Activated naive CD8-positive, alpha-beta T cell treated with anti-CD3 and anti-CD28 coated beads for 36 hours (primary cell): ENCODE results near the gene RCOR3. TPM values are rescaled to one million over a fixed set of nuclear protein-coding genes. Genes with fewer than 3 reads are reported as not detected.
"Not testable (repeated sequence)": the region's sequence is repeated elsewhere in the genome, so short reads cannot be mapped to it uniquely, and the experiment has no call there.

Source experiments
- DNase-seq: peaks from one replicate; pipeline ENCODE4 v3.0.0; 2021
- H3K27ac Mint-ChIP-seq: one replicate; pipeline ENCODE4 v1.8.0; 2022; ENCODE audit warnings: mild to moderate bottlenecking, moderate library complexity, mixed read lengths
- H3K27me3 Mint-ChIP-seq: one replicate; pipeline ENCODE4 v1.8.0; 2022; ENCODE audit warnings: mild to moderate bottlenecking, mixed read lengths
- H3K36me3 Mint-ChIP-seq: one replicate; pipeline ENCODE4 v1.8.0; 2021; ENCODE audit warnings: mild to moderate bottlenecking, mixed read lengths
- H3K4me1 Mint-ChIP-seq: one replicate; pipeline ENCODE4 v1.8.0; 2021; ENCODE audit warnings: mixed read lengths
- H3K4me3 Mint-ChIP-seq: one replicate; pipeline ENCODE4 v1.8.0; 2022; ENCODE audit warnings: mild to moderate bottlenecking, moderate library complexity, mixed read lengths
- H3K9me3 Mint-ChIP-seq: one replicate; pipeline ENCODE4 v1.8.0; 2022; ENCODE audit warnings: mixed read lengths
- total RNA-seq, 2 experiments: library from RNA; stranded (reverse); gene quantifications; one replicate each; pipeline ENCODE4 v1.2.3, GENCODE V29; 2021

The RCOR3 gene
- total RNA-seq, 2 experiments from 2014 or later: 31.8 to 33.7 TPM

DNA sequence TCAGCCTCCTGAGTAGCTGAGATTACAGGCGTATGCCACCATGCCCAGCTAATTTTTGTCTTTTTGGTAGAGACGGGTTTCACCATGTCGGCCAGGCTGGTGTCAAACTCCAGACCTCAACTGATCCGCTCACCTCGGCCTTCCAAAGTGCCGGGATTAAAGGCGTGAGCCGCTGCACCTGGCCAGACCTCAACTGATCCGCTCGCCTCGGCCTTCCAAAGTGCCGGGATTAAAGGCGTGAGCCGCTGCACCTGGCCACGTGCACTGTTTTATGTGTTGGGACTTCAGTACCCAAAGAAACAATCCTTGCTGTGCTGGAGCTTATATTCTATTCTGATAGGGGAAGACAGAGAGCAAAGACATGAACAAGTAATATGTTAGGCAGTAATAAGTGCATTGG lies 77.6 kb downstream of the RCOR3 start:
- Mint-ChIP-seq H3K4me1 (peaks cover 88% of the 10 kb centered on the region), H3K4me3 (no peak overlapping the region), H3K27ac (peak overlapping the region; percentile 89), H3K36me3 (peaks cover 22% of the 10 kb centered on the region), H3K27me3 (no peaks in the 10 kb centered on the region), H3K9me3 (no peaks in the 10 kb centered on the region)
- no peak for DNase-seq

DNA sequence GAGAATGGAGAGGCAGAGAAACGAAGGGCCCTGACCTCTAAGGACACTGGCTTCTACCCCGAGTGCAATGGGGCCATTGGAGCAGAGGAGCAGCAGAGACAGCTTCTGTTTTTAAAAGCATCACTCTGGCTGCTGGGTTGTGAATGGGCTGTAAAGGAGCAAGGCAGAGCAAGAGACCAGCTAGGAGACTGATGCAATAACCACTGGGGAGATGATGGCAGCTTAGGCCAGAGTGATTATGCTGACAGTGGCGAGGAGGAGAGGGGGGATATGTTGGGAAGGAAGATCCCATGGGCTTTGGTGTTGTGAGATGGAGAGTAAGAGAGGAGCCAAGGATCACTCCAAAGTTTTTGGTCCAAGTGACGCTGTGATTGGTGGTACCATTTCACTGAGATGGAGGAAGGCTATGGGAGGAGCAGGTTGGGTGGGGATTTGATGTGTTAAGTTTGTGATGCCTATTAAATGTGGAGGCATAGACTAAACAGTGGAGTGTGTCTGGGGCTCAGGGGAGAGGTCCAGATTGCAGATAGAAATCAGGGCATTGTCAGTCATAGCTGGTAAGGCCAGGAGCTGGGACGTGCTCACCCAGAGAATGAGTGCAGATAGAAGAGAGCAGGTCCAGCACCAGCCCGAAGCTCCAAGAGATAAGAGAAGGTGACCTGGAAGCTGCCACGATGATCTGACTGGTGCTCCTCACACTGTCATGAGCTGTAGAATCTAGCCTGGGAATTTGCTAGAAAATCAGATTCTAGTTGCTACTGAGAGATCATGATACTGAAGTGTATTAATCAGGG lies 78.5 kb downstream of the RCOR3 start:
- no peaks in the 10 kb centered on the region for H3K27me3 Mint-ChIP-seq
- H3K27ac Mint-ChIP-seq: peak overlapping the region; percentile 89
- no peak overlapping the region for H3K4me3 Mint-ChIP-seq
- H3K36me3 Mint-ChIP-seq: peaks cover 24% of the 10 kb centered on the region
- H3K4me1 Mint-ChIP-seq: peaks cover 86% of the 10 kb centered on the region
- no peaks in the 10 kb centered on the region for H3K9me3 Mint-ChIP-seq
- no peak for DNase-seq

DNA sequence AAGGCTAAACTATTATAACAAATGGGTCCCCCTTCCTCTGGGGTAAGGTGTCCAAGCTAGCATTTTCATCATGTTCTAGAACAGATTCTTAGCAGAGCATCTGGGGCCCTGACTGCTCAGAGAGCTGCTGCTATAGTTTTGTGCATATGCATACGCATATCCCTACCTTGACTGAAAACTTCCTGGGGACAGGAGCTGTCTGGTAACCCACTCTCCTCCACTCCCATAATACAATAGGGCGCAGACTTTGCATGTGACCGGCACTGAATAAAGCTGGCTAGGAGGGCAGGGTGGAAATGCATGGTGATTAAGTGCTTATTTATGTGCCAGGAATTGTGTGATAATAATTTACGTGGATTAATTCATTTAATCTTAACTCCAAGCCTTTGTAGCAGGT lies 79.1 kb downstream of the RCOR3 start:
- Mint-ChIP-seq H3K9me3 (no peaks in the 10 kb centered on the region), H3K27me3 (no peaks in the 10 kb centered on the region), H3K36me3 (peaks cover 29% of the 10 kb centered on the region), H3K4me1 (peaks cover 87% of the 10 kb centered on the region), H3K4me3 (no peak overlapping the region), H3K27ac (no peak overlapping the region)
- DNase-seq: no peak

DNA sequence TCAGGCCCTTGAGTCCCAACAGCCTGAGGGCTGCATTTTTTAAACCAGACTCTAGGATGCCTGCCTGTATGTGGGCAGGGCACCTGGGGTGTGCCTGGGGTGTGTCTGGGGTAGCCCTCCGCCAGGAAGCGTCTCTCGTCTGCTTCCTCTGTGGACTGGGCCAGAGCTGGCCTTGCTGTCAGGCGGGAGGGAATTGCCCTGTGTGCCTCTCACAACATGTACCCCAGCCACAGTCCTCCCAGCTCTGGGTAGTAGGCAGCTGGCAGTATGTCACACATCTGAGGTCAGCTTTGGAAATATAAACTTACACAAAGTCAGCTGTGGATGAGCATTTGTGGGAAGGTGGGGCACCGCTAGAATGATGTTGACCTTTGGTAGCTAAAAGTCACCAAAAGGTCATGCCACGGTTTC lies 80.5 kb downstream of the RCOR3 start:
- DNase-seq: no peak
- Mint-ChIP-seq H3K27me3 (no peaks in the 10 kb centered on the region), H3K36me3 (peaks cover 30% of the 10 kb centered on the region), H3K27ac (peak overlapping the region; percentile 57), H3K4me1 (peaks cover 91% of the 10 kb centered on the region), H3K4me3 (peak overlapping the region; percentile 36), H3K9me3 (no peaks in the 10 kb centered on the region)

DNA sequence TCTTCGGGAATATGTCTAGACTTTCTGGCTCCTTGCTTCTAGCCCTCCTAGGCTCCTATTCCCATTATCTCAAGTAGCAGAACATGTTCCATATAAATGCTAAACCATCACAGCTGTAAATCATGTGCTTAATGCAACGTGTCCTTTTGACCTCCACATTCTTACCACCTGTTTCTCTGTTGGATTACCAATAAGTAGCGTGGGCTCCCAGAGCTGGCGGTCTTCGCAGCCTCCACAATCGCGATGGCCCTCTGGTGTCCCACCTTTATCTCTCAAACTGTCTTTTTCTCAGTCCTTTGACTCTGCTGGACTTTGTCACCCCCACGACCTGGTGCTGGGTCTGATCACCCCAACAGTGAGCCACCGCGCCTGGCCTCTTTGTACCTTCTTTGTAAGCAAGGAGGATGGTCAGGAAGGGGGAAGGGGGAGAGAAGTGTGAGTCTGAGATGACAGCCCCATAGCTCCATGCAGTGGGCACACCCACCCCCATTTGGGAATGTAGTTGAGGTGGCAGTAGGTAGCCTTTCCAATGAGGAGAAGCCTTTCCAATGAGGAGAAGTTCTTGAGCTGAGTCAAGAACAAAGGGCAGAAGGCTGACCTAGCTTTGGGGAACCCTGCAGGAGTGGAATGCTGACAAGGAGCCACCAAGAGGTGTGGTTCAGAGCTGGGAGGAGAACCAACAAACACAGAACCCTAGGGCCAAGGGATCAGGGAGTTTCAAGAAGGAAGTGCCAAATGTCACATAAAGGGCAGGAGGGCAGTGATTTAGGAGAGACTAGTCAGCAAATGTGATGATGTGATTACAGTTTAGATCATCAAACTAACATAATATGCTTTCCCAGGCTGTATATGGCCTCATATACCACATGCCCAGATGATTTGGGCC lies 81.7 kb downstream of the RCOR3 start:
- no peak for DNase-seq
- H3K4me1 Mint-ChIP-seq: peaks cover 84% of the 10 kb centered on the region
- H3K9me3 Mint-ChIP-seq: no peaks in the 10 kb centered on the region
- no peaks in the 10 kb centered on the region for H3K27me3 Mint-ChIP-seq
- H3K36me3 Mint-ChIP-seq: peaks cover 21% of the 10 kb centered on the region
- H3K27ac Mint-ChIP-seq: no peak overlapping the region
- H3K4me3 Mint-ChIP-seq: no peak overlapping the region

DNA sequence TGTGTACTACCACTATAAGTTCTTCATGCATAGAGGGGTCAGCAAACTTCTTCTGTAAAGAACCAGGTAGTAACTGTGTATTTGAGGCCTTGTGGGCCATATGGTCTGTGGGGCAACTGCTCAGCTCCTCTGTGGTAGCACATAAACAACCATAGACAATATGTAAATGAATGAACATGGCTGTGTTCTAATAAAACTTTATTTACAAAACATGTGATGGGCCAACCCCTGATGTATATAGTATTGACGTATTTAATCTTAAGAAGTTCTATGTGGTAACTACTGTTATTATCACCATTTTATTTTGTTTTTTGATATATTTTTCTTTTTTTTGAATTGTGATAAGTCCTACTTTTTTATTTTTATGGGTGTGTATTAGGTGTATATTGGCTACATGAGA lies 82.8 kb downstream of the RCOR3 start:
- no peaks in the 10 kb centered on the region for H3K9me3 Mint-ChIP-seq
- no peak overlapping the region for H3K4me3 Mint-ChIP-seq
- H3K27me3 Mint-ChIP-seq: no peaks in the 10 kb centered on the region
- H3K27ac Mint-ChIP-seq: no peak overlapping the region
- peaks cover 24% of the 10 kb centered on the region for H3K36me3 Mint-ChIP-seq
- DNase-seq: no peak
- H3K4me1 Mint-ChIP-seq: peaks cover 83% of the 10 kb centered on the region

DNA sequence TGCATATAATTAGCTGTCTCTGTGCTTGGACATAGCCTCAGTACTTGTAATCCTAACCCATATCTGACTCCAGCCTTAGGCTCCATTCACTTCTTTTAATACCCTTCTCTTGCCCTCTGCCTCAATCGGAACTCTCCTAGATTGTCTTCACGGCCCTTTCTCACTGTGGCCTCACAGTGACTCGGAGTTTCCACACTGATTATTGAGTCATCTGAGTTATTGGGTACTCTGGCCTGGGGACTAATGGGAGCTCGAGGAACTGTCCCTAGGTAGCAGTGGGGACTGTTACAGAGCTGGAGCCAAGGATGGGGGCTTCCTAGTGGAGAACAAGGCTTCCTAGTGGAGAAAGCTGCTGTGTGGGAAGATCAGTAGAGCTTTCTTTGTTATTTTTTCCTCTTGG lies 84.4 kb downstream of the RCOR3 start:
- Mint-ChIP-seq H3K36me3 (peaks cover 26% of the 10 kb centered on the region), H3K4me1 (peaks cover 77% of the 10 kb centered on the region), H3K9me3 (no peaks in the 10 kb centered on the region), H3K27me3 (no peaks in the 10 kb centered on the region), H3K4me3 (no peak overlapping the region), H3K27ac (peak overlapping the region; percentile 7)
- no peak for DNase-seq

DNA sequence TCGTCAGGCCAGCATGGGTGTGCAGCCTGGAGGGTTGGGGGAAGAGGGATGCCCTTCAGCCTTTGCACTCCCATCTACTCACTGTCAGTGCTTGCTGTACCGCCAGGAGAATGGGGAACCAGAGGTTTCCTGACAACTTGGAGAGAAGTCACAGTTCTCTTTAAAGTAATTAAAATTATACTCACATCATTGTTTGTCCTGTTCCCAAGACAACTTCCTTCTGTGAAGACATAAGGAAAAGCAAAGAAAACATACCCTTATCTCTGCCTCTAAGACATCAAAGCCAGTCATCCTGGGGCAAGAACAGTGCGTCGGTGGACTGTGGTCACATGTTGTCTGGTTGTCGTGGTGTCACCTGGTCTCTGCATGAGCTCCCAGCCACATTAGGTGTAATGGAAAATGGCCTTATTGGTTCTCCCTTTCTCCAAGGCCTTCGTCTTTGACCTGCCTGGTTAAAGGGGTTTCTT lies 85.0 kb downstream of the RCOR3 start:
- no peaks in the 10 kb centered on the region for H3K9me3 Mint-ChIP-seq
- H3K4me1 Mint-ChIP-seq: peaks cover 73% of the 10 kb centered on the region
- H3K4me3 Mint-ChIP-seq: no peak overlapping the region
- peaks cover 26% of the 10 kb centered on the region for H3K36me3 Mint-ChIP-seq
- no peak for DNase-seq
- H3K27ac Mint-ChIP-seq: no peak overlapping the region
- H3K27me3 Mint-ChIP-seq: no peaks in the 10 kb centered on the region

DNA sequence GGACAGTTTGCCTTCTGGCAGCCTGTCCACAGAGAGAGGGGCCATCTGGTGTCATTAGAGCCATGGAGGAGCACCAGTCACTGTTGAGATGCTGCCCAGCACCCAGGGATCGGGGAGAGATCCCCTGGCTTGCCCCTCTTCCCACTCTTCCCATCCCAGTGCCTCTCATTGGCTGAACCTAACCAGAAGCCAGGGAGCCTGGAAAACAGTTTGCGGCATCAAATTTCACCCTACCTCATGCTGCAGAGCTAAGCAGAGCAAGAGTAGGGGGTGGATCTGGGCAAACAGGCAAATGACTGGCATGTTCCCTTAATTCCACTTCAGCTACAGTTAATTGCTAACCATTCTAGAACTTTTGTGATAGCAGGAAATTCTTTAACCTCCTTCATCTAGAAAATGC lies 86.6 kb downstream of the RCOR3 start:
- Mint-ChIP-seq H3K9me3 (peaks cover 4% of the 10 kb centered on the region), H3K27ac (no peak overlapping the region), H3K4me1 (peaks cover 71% of the 10 kb centered on the region), H3K27me3 (no peaks in the 10 kb centered on the region), H3K4me3 (no peak overlapping the region), H3K36me3 (peaks cover 31% of the 10 kb centered on the region)
- DNase-seq: no peak

DNA sequence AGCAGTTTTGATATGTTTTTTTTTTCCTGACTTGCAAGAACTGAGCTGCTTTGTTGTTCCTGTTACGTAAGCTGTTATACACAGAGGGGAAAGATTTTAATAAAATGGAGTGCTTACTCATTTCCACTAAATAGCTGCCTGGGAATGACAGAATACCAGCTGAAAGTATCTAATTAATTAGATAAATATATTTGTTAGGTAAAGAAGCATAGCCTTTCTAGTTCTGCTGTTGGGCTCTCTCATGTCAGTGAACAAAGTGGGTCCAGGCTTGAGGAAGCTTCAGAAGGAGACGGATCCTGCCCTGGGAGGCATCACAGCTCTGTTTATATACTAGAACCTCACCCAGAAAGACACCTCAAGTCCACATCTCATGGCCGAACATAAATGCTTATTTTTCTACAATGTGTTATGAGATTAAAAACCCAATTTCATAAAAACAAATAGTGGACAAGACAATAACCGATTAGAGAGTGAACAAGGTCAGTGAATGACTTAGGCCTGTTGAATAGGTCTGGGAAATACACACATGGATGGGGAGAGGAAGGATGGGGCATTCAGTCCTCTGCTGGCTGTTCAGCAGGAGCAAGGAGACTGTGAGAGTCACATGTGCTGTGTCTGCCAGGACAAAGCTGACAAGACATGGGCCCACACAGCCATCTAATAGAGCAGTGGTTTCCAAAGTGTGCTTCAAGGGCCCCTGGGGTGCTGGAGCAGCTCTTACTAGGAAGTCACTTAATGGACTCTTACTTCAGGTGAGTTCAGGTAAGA lies 88.1 kb downstream of the RCOR3 start:
- peaks cover 14% of the 10 kb centered on the region for H3K9me3 Mint-ChIP-seq
- DNase-seq: no peak
- H3K27me3 Mint-ChIP-seq: no peaks in the 10 kb centered on the region
- no peak overlapping the region for H3K4me3 Mint-ChIP-seq
- peaks cover 41% of the 10 kb centered on the region for H3K36me3 Mint-ChIP-seq
- H3K4me1 Mint-ChIP-seq: peaks cover 69% of the 10 kb centered on the region
- no peak overlapping the region for H3K27ac Mint-ChIP-seq

DNA sequence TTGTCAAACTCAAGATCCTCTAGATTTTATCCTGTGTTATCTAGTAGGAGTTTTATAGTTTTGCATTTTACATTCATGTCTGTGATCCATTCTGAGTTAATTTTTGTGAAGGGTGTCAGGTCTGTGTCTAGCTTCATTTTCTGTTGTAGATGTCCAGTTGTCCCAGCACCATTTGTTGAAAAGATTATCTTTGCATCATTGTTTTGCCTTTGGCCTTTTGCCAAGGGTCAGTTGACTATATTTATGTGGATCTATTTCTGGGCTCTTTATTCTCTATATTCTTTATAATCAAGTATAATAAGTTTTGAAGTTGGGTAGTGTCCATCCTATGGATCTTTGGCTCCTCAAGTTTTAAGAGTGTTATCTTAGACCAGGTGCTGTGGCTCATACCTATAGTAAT lies 89.4 kb downstream of the RCOR3 start:
- Mint-ChIP-seq H3K4me1 (peaks cover 69% of the 10 kb centered on the region), H3K27ac (no peak overlapping the region), H3K4me3 (no peak overlapping the region), H3K36me3 (peaks cover 47% of the 10 kb centered on the region), H3K27me3 (no peaks in the 10 kb centered on the region), H3K9me3 (peaks cover 16% of the 10 kb centered on the region)
- no peak for DNase-seq

DNA sequence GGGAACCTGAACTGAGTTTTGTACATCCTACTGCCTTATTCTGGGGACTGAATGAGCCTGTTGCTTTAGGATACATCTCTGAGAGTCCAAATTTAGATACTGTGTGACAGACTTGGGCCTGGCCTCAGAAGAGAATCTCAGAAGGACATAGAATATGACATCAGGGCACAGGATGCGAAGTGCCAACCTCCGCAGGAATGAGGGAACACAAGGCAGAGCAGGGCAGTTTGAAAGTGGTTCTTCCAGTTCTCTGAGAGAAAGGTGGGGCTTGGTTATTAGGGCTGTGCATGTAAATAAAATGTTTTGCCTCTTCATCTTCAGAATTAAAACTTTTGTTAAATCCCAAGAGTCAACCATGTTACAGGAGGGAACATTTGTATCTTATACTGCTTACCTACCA lies 90.6 kb downstream of the RCOR3 start:
- Mint-ChIP-seq H3K36me3 (peaks cover 48% of the 10 kb centered on the region), H3K27me3 (no peaks in the 10 kb centered on the region), H3K9me3 (peaks cover 16% of the 10 kb centered on the region), H3K27ac (no peak overlapping the region), H3K4me3 (no peak overlapping the region), H3K4me1 (peaks cover 66% of the 10 kb centered on the region)
- no peak for DNase-seq

DNA sequence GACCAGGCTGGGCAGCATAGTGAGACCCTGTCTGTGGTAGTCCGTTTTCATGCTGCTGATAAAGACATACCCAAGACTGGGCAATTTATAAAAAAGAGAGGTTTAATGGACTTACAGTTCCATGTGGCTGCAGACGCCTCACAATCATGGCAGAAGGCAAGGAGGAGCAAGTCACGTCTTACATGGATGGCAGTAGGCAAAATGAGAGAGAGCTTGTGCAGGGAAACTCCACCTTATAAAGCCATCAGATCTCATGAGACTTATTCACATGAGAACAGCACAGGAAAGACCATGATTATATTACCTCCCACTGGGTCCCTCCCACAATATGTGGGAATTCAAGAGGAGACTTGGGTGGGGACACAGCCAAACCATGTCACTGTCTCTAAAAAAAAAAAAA lies 92.9 kb downstream of the RCOR3 start:
- H3K27ac Mint-ChIP-seq: peak overlapping the region; percentile 63
- peaks cover 71% of the 10 kb centered on the region for H3K4me1 Mint-ChIP-seq
- H3K4me3 Mint-ChIP-seq, DNase-seq, H3K27me3 Mint-ChIP-seq: not testable (repeated sequence)
- peaks cover 16% of the 10 kb centered on the region for H3K9me3 Mint-ChIP-seq
- H3K36me3 Mint-ChIP-seq: peaks cover 59% of the 10 kb centered on the region

DNA sequence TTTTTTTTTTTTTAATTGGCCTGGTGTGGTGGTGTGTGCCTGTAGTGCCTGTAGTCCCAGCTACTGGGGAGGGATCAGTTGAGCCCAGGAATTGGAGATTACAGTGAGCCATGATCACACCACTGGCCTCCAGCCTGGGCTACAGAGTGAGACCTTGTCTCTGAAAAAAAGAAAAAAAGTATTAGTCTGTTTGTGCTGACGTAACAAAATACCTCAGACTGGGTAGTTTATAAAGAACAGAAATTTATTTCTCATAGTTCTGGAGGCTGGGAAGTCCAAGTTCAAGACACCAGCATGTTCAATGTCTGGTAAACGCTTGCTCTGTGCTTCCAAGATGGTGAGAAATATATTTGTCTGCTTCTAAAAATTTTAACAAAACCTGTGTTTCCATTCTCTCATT lies 93.3 kb downstream of the RCOR3 start:
- H3K4me1 Mint-ChIP-seq: peaks cover 69% of the 10 kb centered on the region
- H3K27ac Mint-ChIP-seq: no peak overlapping the region
- no peaks in the 10 kb centered on the region for H3K27me3 Mint-ChIP-seq
- DNase-seq: no peak
- peaks cover 59% of the 10 kb centered on the region for H3K36me3 Mint-ChIP-seq
- peaks cover 16% of the 10 kb centered on the region for H3K9me3 Mint-ChIP-seq
- no peak overlapping the region for H3K4me3 Mint-ChIP-seq

DNA sequence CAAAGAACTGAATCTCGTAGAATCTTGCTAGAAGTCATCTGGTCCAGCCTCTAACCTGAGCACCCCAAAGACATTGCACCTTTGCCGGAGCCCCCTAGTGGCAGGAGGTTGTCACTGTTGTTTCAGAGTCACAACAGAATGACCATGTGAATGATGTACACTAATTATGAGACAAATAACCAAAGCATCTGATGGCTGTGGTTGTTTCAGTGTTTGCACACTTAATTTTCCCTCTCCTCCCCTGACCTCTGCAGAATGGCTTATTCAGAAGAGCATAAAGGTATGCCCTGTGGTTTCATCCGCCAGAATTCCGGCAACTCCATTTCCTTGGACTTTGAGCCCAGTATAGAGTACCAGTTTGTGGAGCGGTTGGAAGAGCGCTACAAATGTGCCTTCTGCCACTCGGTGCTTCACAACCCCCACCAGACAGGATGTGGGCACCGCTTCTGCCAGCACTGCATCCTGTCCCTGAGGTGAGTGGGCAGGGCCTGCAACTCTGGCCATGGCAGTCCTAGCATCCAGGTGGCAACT lies 93.9 kb downstream of the RCOR3 start:
- peak; percentile 58 for DNase-seq
- peaks cover 58% of the 10 kb centered on the region for H3K36me3 Mint-ChIP-seq
- H3K4me1 Mint-ChIP-seq: peaks cover 63% of the 10 kb centered on the region

More for the DNA sequence above, 93.9 kb downstream of the RCOR3 start:
- H3K4me3 Mint-ChIP-seq: peak overlapping the region; percentile 33
- H3K27ac Mint-ChIP-seq: peak overlapping the region; percentile 70
- no peaks in the 10 kb centered on the region for H3K27me3 Mint-ChIP-seq
- peaks cover 16% of the 10 kb centered on the region for H3K9me3 Mint-ChIP-seq
